Measurements from ENCODE around the gene AATF. TPM values are rescaled to one million over a fixed set of nuclear protein-coding genes. Genes with fewer than 3 reads are reported as not detected.

The AATF gene
- total RNA-seq, 2 experiments from 2014 or later: 76.7 to 78.8 TPM

- peaks cover 6% of the 10 kb centered on the region for H3K36me3 Mint-ChIP-seq (ENCODE audit: low read depth)
- POLR2A ChIA-PET: no interaction called here
- no peaks in the 10 kb centered on the region for H3K9me3 Mint-ChIP-seq
- DNase-seq: no peak
- H3K4me1 Mint-ChIP-seq: no peaks in the 10 kb centered on the region
- CTCF ChIA-PET: interaction anchor here (1.2 kb wide), 1 partner anchor 58 kb away, joined by 4 read pairs; no protein-coding TSS in a partner anchor
- no peak overlapping the region for H3K4me3 Mint-ChIP-seq
- H3K27me3 Mint-ChIP-seq: no peaks in the 10 kb centered on the region
- H3K27ac Mint-ChIP-seq: no peak overlapping the region
Observed at GRCh38 chr17:37106049-37106448, 157.3 kb downstream of the AATF start.

Other genes with a start within 250 kb of the AATF start
- under 1 TPM; 0.18 TPM for gene LHX1, start 11.5 kb upstream of the AATF start, total RNA-seq